Measurements from ENCODE around the gene NEURL1.

NEURL1 gene

DNA sequence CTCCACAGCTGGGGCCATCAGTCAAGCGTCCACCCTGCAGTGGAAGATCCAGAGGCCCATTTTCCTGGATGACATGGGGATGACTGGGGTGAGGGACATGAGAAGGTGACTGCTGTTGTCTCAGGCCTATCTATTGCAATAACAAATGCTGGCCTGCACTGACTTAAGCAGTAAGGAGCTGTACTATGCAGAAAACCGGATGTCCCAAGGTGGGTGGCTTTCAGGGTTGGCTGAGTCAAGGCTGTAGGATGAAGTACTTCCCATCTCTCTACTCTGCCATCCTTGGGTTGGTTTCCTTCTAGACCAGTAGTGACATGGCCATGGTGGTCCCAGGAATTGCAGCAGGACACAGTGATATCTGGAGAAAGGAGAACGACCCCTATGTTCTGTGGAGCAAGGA, 48.1 kb downstream of the NEURL1 start:
- H3K18ac ChIP-seq (ENCODE audit: low read length): peak overlapping the region; percentile 30
- H2AFZ ChIP-seq (ENCODE audit: insufficient read depth, low read length, poor library complexity): no peak overlapping the region
- H4K12ac ChIP-seq (ENCODE audit: low read depth, low read length): peak overlapping the region; percentile 34
- H2BK5ac ChIP-seq (ENCODE audit: low read depth, low read length, poor library complexity): peak overlapping the region; percentile 61
- no peak overlapping the region for H3K9ac ChIP-seq (ENCODE audit: low read length)
- H2BK120ac ChIP-seq (ENCODE audit: insufficient read depth, low read length, poor library complexity): peak overlapping the region; percentile 74
- WGBS (ENCODE audit: extremely low coverage, insufficient coverage, insufficient read length): no CpG with 5 or more reads among the region's 3 CpGs
- peak overlapping the region; percentile 39 for H3K27ac ChIP-seq (ENCODE audit: low read depth, low read length)
- H3K23ac ChIP-seq (ENCODE audit: low read length): no peak overlapping the region
- no peak overlapping the region for H3K4ac ChIP-seq (ENCODE audit: low read depth, low read length)
- peak overlapping the region; percentile 71 for H2BK12ac ChIP-seq (ENCODE audit: low read length)
- peak overlapping the region; percentile 55 for H3K14ac ChIP-seq (ENCODE audit: low read length)
- no peak for DNase-seq
- H3K27me3 ChIP-seq (ENCODE audit: insufficient read depth, low read length): no peaks in the 10 kb centered on the region
- H3K4me1 ChIP-seq (ENCODE audit: control insufficient read depth in 1 of 2, insufficient read depth in 2 of 2, low read length in 2 of 2): peaks cover 14 to 15% of the 10 kb centered on the region in 2 experiments
- no peaks in the 10 kb centered on the region for H3K79me2 ChIP-seq (ENCODE audit: control insufficient read depth, insufficient read depth, low read length, poor library complexity)
- no peaks in the 10 kb centered on the region for H3K9me3 ChIP-seq (ENCODE audit: insufficient read depth, low read depth, low read length)
- H3K4me2 ChIP-seq (ENCODE audit: low read length): no peak overlapping the region
- no peaks in the 10 kb centered on the region for H3K36me3 ChIP-seq (ENCODE audit: control insufficient read depth in 1 of 2, insufficient read depth in 2 of 2, low read length in 2 of 2)
- H4K91ac ChIP-seq (ENCODE audit: low read depth, low read length): peak overlapping the region; percentile 80
- H3K79me1 ChIP-seq (ENCODE audit: low read length): peaks cover 24% of the 10 kb centered on the region
- H4K8ac ChIP-seq (ENCODE audit: low read depth, low read length): peak overlapping the region; percentile 49
- peak overlapping the region; percentile 33 for H2AK5ac ChIP-seq (ENCODE audit: low read length)
- no peak overlapping the region for H3K4me3 ChIP-seq (ENCODE audit: low read depth, low read length)

DNA sequence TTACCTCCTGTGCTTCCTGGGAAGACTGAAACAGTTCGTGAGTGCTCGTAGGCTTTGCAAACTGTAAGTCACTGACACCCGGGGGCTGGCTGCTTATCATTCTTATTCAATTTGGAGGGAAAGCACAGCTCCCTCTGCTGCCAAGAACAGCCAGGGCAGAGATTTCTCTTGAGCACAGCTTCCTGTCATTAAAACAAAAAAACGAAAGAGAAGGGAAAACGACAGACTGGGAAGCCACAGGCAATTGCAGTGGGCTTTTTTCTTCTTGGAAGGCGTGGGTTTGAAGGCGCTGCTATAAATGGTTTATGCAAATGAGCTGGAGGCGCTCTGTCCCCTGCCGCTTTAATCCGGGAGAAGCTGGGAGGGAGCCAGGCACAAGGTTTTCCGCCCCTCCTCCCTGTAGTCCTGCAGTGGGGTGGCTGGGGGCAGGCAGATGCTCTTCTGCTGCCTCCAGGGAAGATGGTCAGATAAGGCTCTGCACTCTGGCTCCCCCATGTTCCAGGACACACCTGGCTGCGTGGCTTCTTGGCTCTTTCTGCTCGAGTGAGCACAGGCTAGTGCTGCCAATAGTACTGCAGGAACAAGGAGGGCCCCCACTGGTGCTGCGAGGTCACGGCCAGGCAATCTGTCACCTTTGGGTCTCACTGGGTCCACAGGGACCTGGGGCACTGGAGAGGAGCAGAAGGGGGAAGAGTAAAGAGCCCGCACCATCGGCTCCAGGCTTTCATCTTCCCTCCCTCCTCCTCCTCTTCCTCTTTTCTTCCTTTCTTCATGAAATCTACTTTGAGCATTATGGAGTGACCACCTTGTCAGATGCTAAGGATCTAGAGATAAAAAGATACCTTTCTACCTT, 49.5 kb downstream of the NEURL1 start:
- Histone ChIP-seq H3K4me1 (ENCODE audit: control insufficient read depth in 1 of 2, insufficient read depth in 2 of 2, low read length in 2 of 2) (peaks cover 14 to 15% of the 10 kb centered on the region in 2 experiments), H2AK5ac (ENCODE audit: low read length) (no peak overlapping the region), H2BK5ac (ENCODE audit: low read depth, low read length, poor library complexity) (peak overlapping the region; percentile 61), H3K4me3 (ENCODE audit: low read depth, low read length) (no peak overlapping the region), H2AFZ (ENCODE audit: insufficient read depth, low read length, poor library complexity) (no peak overlapping the region), H3K79me2 (ENCODE audit: control insufficient read depth, insufficient read depth, low read length, poor library complexity) (no peaks in the 10 kb centered on the region), H3K36me3 (ENCODE audit: control insufficient read depth in 1 of 2, insufficient read depth in 2 of 2, low read length in 2 of 2) (no peaks in the 10 kb centered on the region), H3K9me3 (ENCODE audit: insufficient read depth, low read depth, low read length) (no peaks in the 10 kb centered on the region), H2BK120ac (ENCODE audit: insufficient read depth, low read length, poor library complexity) (peak overlapping the region; percentile 56), H3K14ac (ENCODE audit: low read length) (no peak overlapping the region), H3K4me2 (ENCODE audit: low read length) (peak overlapping the region; percentile 10), H4K91ac (ENCODE audit: low read depth, low read length) (peak overlapping the region; percentile 52), H3K9ac (ENCODE audit: low read length) (no peak overlapping the region), H3K27ac (ENCODE audit: low read depth, low read length) (peak overlapping the region; percentile 74), H3K18ac (ENCODE audit: low read length) (no peak overlapping the region), H4K8ac (ENCODE audit: low read depth, low read length) (peak overlapping the region; percentile 1), H3K23ac (ENCODE audit: low read length) (no peak overlapping the region), H3K27me3 (ENCODE audit: insufficient read depth, low read length) (no peaks in the 10 kb centered on the region), H3K4ac (ENCODE audit: low read depth, low read length) (no peak overlapping the region), H3K79me1 (ENCODE audit: low read length) (peaks cover 24% of the 10 kb centered on the region), H2BK12ac (ENCODE audit: low read length) (no peak overlapping the region), H4K12ac (ENCODE audit: low read depth, low read length) (no peak overlapping the region)
- peak in 1 of 2 donors; percentile 41 for DNase-seq
- WGBS (ENCODE audit: extremely low coverage, insufficient coverage, insufficient read length): no CpG with 5 or more reads among the region's 17 CpGs

DNA sequence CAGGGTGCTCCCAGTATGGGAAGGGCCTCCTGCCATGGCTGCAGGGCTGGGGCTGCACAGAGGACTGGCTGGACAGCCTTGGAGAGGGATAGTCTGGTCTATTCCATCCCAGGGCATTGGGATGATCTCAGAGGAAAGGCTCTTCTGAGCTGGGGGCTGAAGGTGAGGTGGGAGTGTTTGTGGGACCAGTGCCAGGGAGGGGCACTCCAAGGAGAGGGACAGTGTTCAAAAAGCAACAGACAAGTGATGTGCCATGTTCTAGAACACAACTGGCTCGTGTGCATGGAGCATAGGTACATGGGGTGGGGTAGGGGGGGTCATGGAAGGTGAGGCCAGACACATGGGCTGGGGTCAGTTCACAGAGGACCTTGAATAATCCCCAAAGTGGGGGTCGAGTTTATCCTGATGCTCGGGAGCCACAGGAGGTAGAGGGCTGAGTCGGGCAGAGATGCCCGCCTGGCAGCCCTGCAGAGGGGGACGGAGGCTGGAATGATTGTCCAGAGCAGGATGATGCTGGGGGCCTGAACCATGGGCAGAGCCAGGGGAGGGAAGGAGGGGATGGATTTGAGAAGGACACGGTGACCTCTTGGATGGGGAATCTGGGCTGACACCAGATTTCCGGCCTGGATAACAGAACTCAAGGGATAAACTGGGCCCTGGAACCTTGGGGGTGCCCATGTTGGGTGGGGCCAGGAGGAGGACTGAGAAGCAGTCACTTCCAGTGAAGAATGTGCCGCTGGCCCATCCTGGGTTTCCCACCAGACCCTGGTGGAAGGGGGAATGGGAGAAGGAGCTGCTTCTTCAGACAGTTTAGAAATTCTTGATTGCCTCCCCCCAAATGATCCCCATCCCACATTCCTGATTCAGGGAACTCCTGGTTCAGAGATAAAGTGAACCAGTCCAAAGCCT, 50.4 kb downstream of the NEURL1 start:
- H3K27ac ChIP-seq (ENCODE audit: low read depth, low read length): peak overlapping the region; percentile 67
- H2BK12ac ChIP-seq (ENCODE audit: low read length): peak overlapping the region; percentile 78
- WGBS (ENCODE audit: extremely low coverage, insufficient coverage, insufficient read length): no CpG with 5 or more reads among the region's 9 CpGs
- no peak overlapping the region for H3K23ac ChIP-seq (ENCODE audit: low read length)
- H3K4me2 ChIP-seq (ENCODE audit: low read length): no peak overlapping the region
- peak overlapping the region; percentile 27 for H2AK5ac ChIP-seq (ENCODE audit: low read length)
- H3K4ac ChIP-seq (ENCODE audit: low read depth, low read length): peak overlapping the region; percentile 17
- no peak overlapping the region for H4K12ac ChIP-seq (ENCODE audit: low read depth, low read length)
- H4K8ac ChIP-seq (ENCODE audit: low read depth, low read length): peak overlapping the region; percentile 55
- H3K36me3 ChIP-seq (ENCODE audit: control insufficient read depth in 1 of 2, insufficient read depth in 2 of 2, low read length in 2 of 2): no peaks in the 10 kb centered on the region
- H3K4me3 ChIP-seq (ENCODE audit: low read depth, low read length): no peak overlapping the region
- DNase-seq: no peak
- H2AFZ ChIP-seq (ENCODE audit: insufficient read depth, low read length, poor library complexity): no peak overlapping the region
- peaks cover 24% of the 10 kb centered on the region for H3K79me1 ChIP-seq (ENCODE audit: low read length)
- no peaks in the 10 kb centered on the region for H3K79me2 ChIP-seq (ENCODE audit: control insufficient read depth, insufficient read depth, low read length, poor library complexity)
- peak overlapping the region; percentile 38 for H3K14ac ChIP-seq (ENCODE audit: low read length)
- H2BK5ac ChIP-seq (ENCODE audit: low read depth, low read length, poor library complexity): peak overlapping the region; percentile 62
- H3K9me3 ChIP-seq (ENCODE audit: insufficient read depth, low read depth, low read length): no peaks in the 10 kb centered on the region
- peak overlapping the region; percentile 8 for H3K18ac ChIP-seq (ENCODE audit: low read length)
- H2BK120ac ChIP-seq (ENCODE audit: insufficient read depth, low read length, poor library complexity): peak overlapping the region; percentile 70
- no peaks in the 10 kb centered on the region for H3K27me3 ChIP-seq (ENCODE audit: insufficient read depth, low read length)
- peak overlapping the region; percentile 86 for H4K91ac ChIP-seq (ENCODE audit: low read depth, low read length)
- H3K9ac ChIP-seq (ENCODE audit: low read length): no peak overlapping the region
- H3K4me1 ChIP-seq (ENCODE audit: control insufficient read depth in 1 of 2, insufficient read depth in 2 of 2, low read length in 2 of 2): peaks cover 14 to 15% of the 10 kb centered on the region in 2 experiments

DNA sequence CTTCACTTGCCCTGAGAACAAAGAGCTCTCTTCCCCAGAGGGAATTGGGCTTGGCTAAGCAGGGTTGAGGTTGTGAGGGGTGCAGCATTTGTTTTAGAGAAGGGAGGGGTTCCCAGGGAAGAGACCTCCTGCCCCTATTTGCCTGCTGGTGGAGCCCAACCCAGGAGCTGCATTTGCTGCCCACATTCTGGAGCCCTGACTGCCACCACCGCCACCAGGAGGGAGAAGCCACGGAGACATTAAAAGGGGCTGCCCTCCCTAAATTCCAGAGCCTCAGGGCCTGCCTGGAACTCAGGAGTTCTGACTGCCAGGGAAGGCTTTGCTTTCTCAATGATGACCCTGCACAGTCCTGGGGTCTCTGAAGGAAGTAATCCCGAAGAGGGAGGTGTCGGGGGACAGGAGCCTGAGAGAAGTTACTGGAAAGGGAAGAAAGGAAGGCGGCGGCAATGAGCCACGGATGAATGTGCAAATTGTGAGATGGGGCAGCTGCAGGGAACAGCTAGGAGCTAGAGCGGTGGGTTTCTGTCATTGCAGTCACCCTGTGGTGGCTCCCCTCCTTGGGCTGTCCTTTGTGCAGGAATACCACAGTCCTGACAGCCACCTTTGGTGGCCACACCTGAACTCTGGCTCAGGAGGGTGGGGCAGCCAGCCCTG, 51.3 kb downstream of the NEURL1 start:
- peaks cover 21% of the 10 kb centered on the region for H3K79me1 ChIP-seq (ENCODE audit: low read length)
- H3K4ac ChIP-seq (ENCODE audit: low read depth, low read length): no peak overlapping the region
- no peak overlapping the region for H2BK5ac ChIP-seq (ENCODE audit: low read depth, low read length, poor library complexity)
- H3K9me3 ChIP-seq (ENCODE audit: insufficient read depth, low read depth, low read length): peaks cover 2% of the 10 kb centered on the region
- H3K79me2 ChIP-seq (ENCODE audit: control insufficient read depth, insufficient read depth, low read length, poor library complexity): no peaks in the 10 kb centered on the region
- peak overlapping the region; percentile 24 for H2BK120ac ChIP-seq (ENCODE audit: insufficient read depth, low read length, poor library complexity)
- H4K8ac ChIP-seq (ENCODE audit: low read depth, low read length): no peak overlapping the region
- H4K12ac ChIP-seq (ENCODE audit: low read depth, low read length): no peak overlapping the region
- peak overlapping the region; percentile 86 for H4K91ac ChIP-seq (ENCODE audit: low read depth, low read length)
- no peak overlapping the region for H2AFZ ChIP-seq (ENCODE audit: insufficient read depth, low read length, poor library complexity)
- no peaks in the 10 kb centered on the region for H3K36me3 ChIP-seq (ENCODE audit: control insufficient read depth in 1 of 2, insufficient read depth in 2 of 2, low read length in 2 of 2)
- H3K4me2 ChIP-seq (ENCODE audit: low read length): no peak overlapping the region
- DNase-seq: no peak
- peaks cover 15 to 18% of the 10 kb centered on the region in 2 experiments for H3K4me1 ChIP-seq (ENCODE audit: control insufficient read depth in 1 of 2, insufficient read depth in 2 of 2, low read length in 2 of 2)
- no peak overlapping the region for H3K23ac ChIP-seq (ENCODE audit: low read length)
- no peaks in the 10 kb centered on the region for H3K27me3 ChIP-seq (ENCODE audit: insufficient read depth, low read length)
- H3K27ac ChIP-seq (ENCODE audit: low read depth, low read length): no peak overlapping the region
- H3K14ac ChIP-seq (ENCODE audit: low read length): peak overlapping the region; percentile 22
- no peak overlapping the region for H3K18ac ChIP-seq (ENCODE audit: low read length)
- H2AK5ac ChIP-seq (ENCODE audit: low read length): peak overlapping the region; percentile 13
- H3K4me3 ChIP-seq (ENCODE audit: low read depth, low read length): no peak overlapping the region
- WGBS (ENCODE audit: extremely low coverage, insufficient coverage, insufficient read length): no CpG with 5 or more reads among the region's 8 CpGs
- H2BK12ac ChIP-seq (ENCODE audit: low read length): peak overlapping the region; percentile 12
- H3K9ac ChIP-seq (ENCODE audit: low read length): no peak overlapping the region

Data from trophoblast cell (in vitro differentiated cells and primary cell).